GM21423 (cell line): ENCODE measurements around the gene RBM24.
"Not testable (repeated sequence)": the region's sequence is repeated elsewhere in the genome, so short reads cannot be mapped to it uniquely, and the experiment has no call there.

Experiments used
- ATAC-seq: cut with Tn5 transposase; IDR thresholded peaks from one replicate; pipeline ENCODE4 v1.9.1; 2021; ENCODE audit warnings: mild to moderate bottlenecking, moderate library complexity; ENCODE audit not compliant: unreplicated experiment

The RBM24 gene

GRCh38 chr6:17289630-17290061 is 8.5 kb downstream of the RBM24 start:
- ATAC-seq = no peak

- ATAC-seq = no peak
Observed at GRCh38 chr6:17291778-17292177, 10.6 kb downstream of the RBM24 start.

GRCh38 chr6:17292600-17293133 is 11.5 kb downstream of the RBM24 start:
- no peak for ATAC-seq

GRCh38 chr6:17293395-17293794 is 12.2 kb downstream of the RBM24 start:
- ATAC-seq = no peak

GRCh38 chr6:17297271-17298080 is 16.3 kb downstream of the RBM24 start:
- ATAC-seq = no peak

GRCh38 chr6:17298257-17298656 is 17.1 kb downstream of the RBM24 start:
- no peak for ATAC-seq

- no peak for ATAC-seq
Observed at GRCh38 chr6:17299222-17299621, 18.1 kb downstream of the RBM24 start.

- no peak for ATAC-seq
Observed at GRCh38 chr6:17299750-17300149, 18.6 kb downstream of the RBM24 start.

GRCh38 chr6:17300637-17301036 is 19.5 kb downstream of the RBM24 start:
- no peak for ATAC-seq

GRCh38 chr6:17303444-17303843 is 22.3 kb downstream of the RBM24 start:
- no peak for ATAC-seq

GRCh38 chr6:17305219-17306001 is 24.2 kb downstream of the RBM24 start:
- no peak for ATAC-seq

GRCh38 chr6:17311595-17312311 is 30.6 kb downstream of the RBM24 start:
- no peak for ATAC-seq

- not testable (repeated sequence) for ATAC-seq
Observed at GRCh38 chr6:17313238-17313637, 32.1 kb downstream of the RBM24 start.

- ATAC-seq = no peak
Observed at GRCh38 chr6:17313971-17314370, 32.8 kb downstream of the RBM24 start.

GRCh38 chr6:17315262-17315661 is 34.1 kb downstream of the RBM24 start:
- ATAC-seq = no peak

GRCh38 chr6:17318435-17319165 is 37.4 kb downstream of the RBM24 start:
- no peak for ATAC-seq

- ATAC-seq = not testable (repeated sequence)
Observed at GRCh38 chr6:17320266-17320665, 39.1 kb downstream of the RBM24 start.

- ATAC-seq = no peak
Observed at GRCh38 chr6:17331238-17331637, 50.1 kb downstream of the RBM24 start.

GRCh38 chr6:17334265-17334664 is 53.1 kb downstream of the RBM24 start:
- no peak for ATAC-seq

- ATAC-seq = no peak
Observed at GRCh38 chr6:17336425-17336824, 55.3 kb downstream of the RBM24 start.

- no peak for ATAC-seq
Observed at GRCh38 chr6:17339308-17339670, 58.1 kb downstream of the RBM24 start.
